ENCODE measurements around the gene AGER. TPM values are rescaled to one million over a fixed set of nuclear protein-coding genes. Genes with fewer than 3 reads are reported as not detected.
"Not testable (repeated sequence)": the region's sequence is repeated elsewhere in the genome, so short reads cannot be mapped to it uniquely, and the experiment has no call there.

The AGER gene
- total and polyA plus RNA-seq, 8 donors: 68.0 to 616 (median 93.8) TPM

GRCh38 chr6:32147401-32148132 lies 36.5 kb downstream of the AGER start:
- ATAC-seq: no peak
- Histone ChIP-seq H3K27me3 (peaks cover 28 to 74% of the 10 kb centered on the region in 2 donors), H3K36me3 (no peaks in the 10 kb centered on the region), H3K4me1 (peaks cover 0 to 17% of the 10 kb centered on the region in 2 donors), H3K9me3 (no peaks in the 10 kb centered on the region), H3K27ac (no peak overlapping the region), H3K4me3 (no peak overlapping the region)
- DNase-seq: no peak
- TF ChIP-seq CTCF (IDR thresholded peaks at IDR 0.05): no peak
- intact Hi-C loops (cut with DNase I): no loop called here

GRCh38 chr6:32146687-32147086 lies 37.4 kb downstream of the AGER start:
- no peak overlapping the region for H3K27ac ChIP-seq
- no peak overlapping the region for H3K4me3 ChIP-seq
- no peak for TF ChIP-seq CTCF (IDR thresholded peaks at IDR 0.05)
- peaks cover 0 to 10% of the 10 kb centered on the region in 2 donors for H3K4me1 ChIP-seq
- no peaks in the 10 kb centered on the region for H3K9me3 ChIP-seq
- no peaks in the 10 kb centered on the region for H3K36me3 ChIP-seq
- peaks cover 28 to 69% of the 10 kb centered on the region in 2 donors for H3K27me3 ChIP-seq
- no peak for ATAC-seq
- DNase-seq: no peak
- intact Hi-C loops (cut with DNase I): no loop called here

GRCh38 chr6:32146287-32146686 lies 37.8 kb downstream of the AGER start:
- Histone ChIP-seq H3K4me3 (no peak overlapping the region), H3K27me3 (peaks cover 28 to 65% of the 10 kb centered on the region in 2 donors), H3K27ac (no peak overlapping the region), H3K9me3 (no peaks in the 10 kb centered on the region), H3K4me1 (peaks cover 0 to 10% of the 10 kb centered on the region in 2 donors), H3K36me3 (no peaks in the 10 kb centered on the region)
- ATAC-seq (peak; percentile 23), DNase-seq (no peak)
- no peak for TF ChIP-seq CTCF (IDR thresholded peaks at IDR 0.05)
- intact Hi-C loops (cut with DNase I): no loop called here

GRCh38 chr6:32144238-32144637 lies 39.8 kb downstream of the AGER start:
- H3K27ac ChIP-seq; H3K9me3 ChIP-seq; H3K36me3 ChIP-seq; DNase-seq; intact Hi-C loops (cut with DNase I); H3K4me3 ChIP-seq; H3K4me1 ChIP-seq; ATAC-seq: not testable (repeated sequence)
- peaks cover 8 to 55% of the 10 kb centered on the region in 2 donors for H3K27me3 ChIP-seq

- intact Hi-C loops (cut with DNase I): no loop called here
- Histone ChIP-seq H3K36me3 (no peaks in the 10 kb centered on the region), H3K27ac (no peak overlapping the region), H3K27me3 (peaks cover 0 to 36% of the 10 kb centered on the region in 2 donors), H3K4me1 (no peaks in the 10 kb centered on the region), H3K4me3 (no peak overlapping the region), H3K9me3 (no peaks in the 10 kb centered on the region)
- ATAC-seq (no peak), DNase-seq (no peak)
- no peak for TF ChIP-seq CTCF (IDR thresholded peaks at IDR 0.05)
These were observed 43.5 kb downstream of the AGER start for GRCh38 chr6:32140420-32141046.
